ENCODE measurements around the gene XIRP2. TPM values are rescaled to one million over a fixed set of nuclear protein-coding genes. Genes with fewer than 3 reads are reported as not detected.
"Not testable (repeated sequence)": the region's sequence is repeated elsewhere in the genome, so short reads cannot be mapped to it uniquely, and the experiment has no call there.

The XIRP2 gene
- total RNA-seq, 1 experiment from 2014 or later: not detected

GRCh38 chr2:167265722-167266121 lies 377.4 kb downstream of the XIRP2 start:
- ATAC-seq (no peak), DNase-seq (ENCODE audit: low read depth, low spot score) (no peak)
- Histone ChIP-seq H3K27me3 (ENCODE audit: insufficient read depth, low read length) (no peaks in the 10 kb centered on the region), H3K4me3 (replicated peaks in 1 of 2; ENCODE audit: low read depth in 1 of 2, low read length in 2 of 2) (no peak overlapping the region), H3K4me1 (ENCODE audit: control insufficient read depth in 1 of 2, insufficient read depth in 2 of 2, low read length in 2 of 2) (no peaks in the 10 kb centered on the region), H3K36me3 (ENCODE audit: control insufficient read depth in 1 of 2, insufficient read depth in 2 of 2, low read length in 2 of 2) (no peaks in the 10 kb centered on the region), H2AFZ (ENCODE audit: low read depth, low read length, poor library complexity, severe bottlenecking) (no peak overlapping the region), H4K20me1 (ENCODE audit: insufficient read depth) (no peaks in the 10 kb centered on the region), H3K9me2 (ENCODE audit: insufficient read depth) (no peaks in the 10 kb centered on the region), H3K9me3 (ENCODE audit: control insufficient read depth in 1 of 2, insufficient read depth in 1 of 2, low read depth in 1 of 2, low read length in 2 of 2) (no peaks in the 10 kb centered on the region; a peak in 1 of 4 replicates), H3K4me2 (ENCODE audit: low read length) (no peak overlapping the region), H3K79me2 (ENCODE audit: insufficient read depth, low read length) (no peaks in the 10 kb centered on the region), H3K27ac (ENCODE audit: low read depth, low read length) (no peak overlapping the region), H3K9ac (ENCODE audit: low read length) (no peak overlapping the region)
- no TSS peak for BruUV-seq (replicated peaks)
- intact Hi-C loops (cut with micrococcal nuclease): loop anchor here (10.0 kb wide), 1 partner anchor 849 kb away; no protein-coding TSS in a partner anchor
- no peak for TF ChIP-seq SIN3A (IDR thresholded peaks at IDR 0.05; ENCODE audit: low read depth)
- TF ChIP-seq EGR1 (IDR thresholded peaks at IDR 0.05; ENCODE audit: low read depth): no peak
- POLR2A ChIA-PET: no interaction called here
- RAD21 ChIA-PET (ENCODE audit: low non-redundant PET in 1 of 2, low total read pairs in 2 of 2, uncharacterized antibody in 2 of 2, unreplicated experiment in 2 of 2): no interaction called here
- CTCF ChIA-PET: no interaction called here

GRCh38 chr2:167268245-167268644 lies 380.0 kb downstream of the XIRP2 start:
- H3K36me3 ChIP-seq (ENCODE audit: control insufficient read depth in 1 of 2, insufficient read depth in 2 of 2, low read length in 2 of 2); H2AFZ ChIP-seq (ENCODE audit: low read depth, low read length, poor library complexity, severe bottlenecking); ATAC-seq; H4K20me1 ChIP-seq (ENCODE audit: insufficient read depth); BruUV-seq (replicated peaks); H3K27me3 ChIP-seq (ENCODE audit: insufficient read depth, low read length); H3K9me3 ChIP-seq (ENCODE audit: control insufficient read depth in 1 of 2, insufficient read depth in 1 of 2, low read depth in 1 of 2, low read length in 2 of 2); RAD21 ChIA-PET (ENCODE audit: low non-redundant PET in 1 of 2, low total read pairs in 2 of 2, uncharacterized antibody in 2 of 2, unreplicated experiment in 2 of 2); POLR2A ChIA-PET; CTCF ChIA-PET; H3K4me2 ChIP-seq (ENCODE audit: low read length); H3K79me2 ChIP-seq (ENCODE audit: insufficient read depth, low read length); H3K4me3 ChIP-seq (replicated peaks in 1 of 2; ENCODE audit: low read depth in 1 of 2, low read length in 2 of 2); DNase-seq (ENCODE audit: low read depth, low spot score); H3K9me2 ChIP-seq (ENCODE audit: insufficient read depth); H3K27ac ChIP-seq (ENCODE audit: low read depth, low read length); H3K9ac ChIP-seq (ENCODE audit: low read length); H3K4me1 ChIP-seq (ENCODE audit: control insufficient read depth in 1 of 2, insufficient read depth in 2 of 2, low read length in 2 of 2): not testable (repeated sequence)
- intact Hi-C loops (cut with micrococcal nuclease): loop anchor here (10.0 kb wide), 1 partner anchor 847 kb away; no protein-coding TSS in a partner anchor

GRCh38 chr2:167271932-167272331 lies 383.7 kb downstream of the XIRP2 start:
- POLR2A ChIA-PET: no interaction called here
- RAD21 ChIA-PET (ENCODE audit: low non-redundant PET in 1 of 2, low total read pairs in 2 of 2, uncharacterized antibody in 2 of 2, unreplicated experiment in 2 of 2): no interaction called here
- Histone ChIP-seq H3K9me2 (ENCODE audit: insufficient read depth) (no peaks in the 10 kb centered on the region), H3K36me3 (ENCODE audit: control insufficient read depth in 1 of 2, insufficient read depth in 2 of 2, low read length in 2 of 2) (no peaks in the 10 kb centered on the region), H3K4me1 (ENCODE audit: control insufficient read depth in 1 of 2, insufficient read depth in 2 of 2, low read length in 2 of 2) (no peaks in the 10 kb centered on the region), H3K9me3 (ENCODE audit: control insufficient read depth in 1 of 2, insufficient read depth in 1 of 2, low read depth in 1 of 2, low read length in 2 of 2) (no peaks in the 10 kb centered on the region; a peak in 1 of 4 replicates), H3K79me2 (ENCODE audit: insufficient read depth, low read length) (no peaks in the 10 kb centered on the region), H3K27ac (ENCODE audit: low read depth, low read length) (no peak overlapping the region), H3K9ac (ENCODE audit: low read length) (no peak overlapping the region), H3K27me3 (ENCODE audit: insufficient read depth, low read length) (no peaks in the 10 kb centered on the region), H4K20me1 (ENCODE audit: insufficient read depth) (no peaks in the 10 kb centered on the region), H3K4me3 (replicated peaks in 1 of 2; ENCODE audit: low read depth in 1 of 2, low read length in 2 of 2) (no peak overlapping the region), H2AFZ (ENCODE audit: low read depth, low read length, poor library complexity, severe bottlenecking) (no peak overlapping the region), H3K4me2 (ENCODE audit: low read length) (no peak overlapping the region)
- DNase-seq (ENCODE audit: low read depth, low spot score) (no peak), ATAC-seq (no peak)
- CTCF ChIA-PET: no interaction called here
- intact Hi-C loops (cut with micrococcal nuclease): no loop called here
- BruUV-seq (replicated peaks): no TSS peak
- TF ChIP-seq REST (IDR thresholded peaks at IDR 0.05; ENCODE audit: low read depth): no peak
- TF ChIP-seq ZNF274 (IDR thresholded peaks at IDR 0.05; ENCODE audit: low read depth, low read length): no peak
- TF ChIP-seq CTCF (IDR thresholded peaks at IDR 0.05 in 2 of 3, conservative IDR thresholded peaks at IDR 0.05 in 1 of 3; ENCODE audit: borderline replicate concordance in 1 of 3, insufficient read depth in 1 of 3, low read depth in 2 of 3, low read length in 2 of 3): no peak
- TF ChIP-seq RAD21 (IDR thresholded peaks at IDR 0.05; ENCODE audit: low read depth): no peak
- TF ChIP-seq CBX3 (IDR thresholded peaks at IDR 0.05; ENCODE audit: low read depth): no peak
- no peak for TF ChIP-seq EGR1 (IDR thresholded peaks at IDR 0.05; ENCODE audit: low read depth)
- TF ChIP-seq SP1 (IDR thresholded peaks at IDR 0.05; ENCODE audit: low read depth): no peak
- TF ChIP-seq CEBPB (IDR thresholded peaks at IDR 0.05; ENCODE audit: low read depth): no peak
